GM18907 (cell line): Measurements from ENCODE around the gene PARP14.
"Not testable (repeated sequence)": the region's sequence is repeated elsewhere in the genome, so short reads cannot be mapped to it uniquely, and the experiment has no call there.

Source experiments
- ATAC-seq: cut with Tn5 transposase; IDR thresholded peaks from one replicate; pipeline ENCODE4 v1.9.1; 2021; ENCODE audit warnings: mild to moderate bottlenecking, moderate library complexity; ENCODE audit not compliant: unreplicated experiment

Gene PARP14

DNA sequence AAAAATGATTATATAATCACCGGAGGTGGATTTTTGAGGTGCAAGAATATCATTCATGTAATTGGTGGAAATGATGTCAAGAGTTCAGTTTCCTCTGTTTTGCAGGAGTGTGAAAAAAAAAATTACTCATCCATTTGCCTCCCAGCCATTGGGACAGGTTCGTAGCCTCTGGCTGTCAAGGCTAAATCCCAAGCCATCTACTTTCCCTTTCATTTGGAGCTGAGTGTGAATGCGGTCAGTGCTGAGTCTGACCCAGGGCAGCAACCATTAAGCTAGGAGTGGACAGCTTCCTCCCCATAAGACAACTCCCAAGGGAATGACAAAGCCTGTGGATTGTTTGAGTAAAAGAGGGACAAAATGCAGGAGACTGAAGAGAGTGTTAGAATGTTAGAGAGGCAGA, 33.6 kb downstream of the PARP14 start:
- ATAC-seq, result no peak

DNA sequence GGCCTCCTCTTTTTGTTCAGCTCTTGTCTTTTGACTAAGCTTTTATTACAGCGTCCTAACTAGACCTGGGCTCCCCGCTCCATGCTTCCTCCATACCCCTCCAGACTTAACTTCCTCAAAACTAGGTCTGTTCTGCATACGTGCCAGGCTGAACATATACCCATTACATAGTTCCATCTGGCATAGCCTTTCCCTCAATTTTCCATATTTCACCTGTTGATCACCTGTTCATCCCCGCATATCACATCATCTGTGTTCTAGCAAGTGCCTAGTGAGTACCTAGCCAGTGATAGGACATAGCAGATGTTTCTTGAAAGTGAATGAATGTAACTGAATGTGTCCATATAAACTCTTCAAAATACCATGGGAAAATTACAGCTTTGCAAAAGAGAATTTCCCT, 36.0 kb downstream of the PARP14 start:
- no peak for ATAC-seq

DNA sequence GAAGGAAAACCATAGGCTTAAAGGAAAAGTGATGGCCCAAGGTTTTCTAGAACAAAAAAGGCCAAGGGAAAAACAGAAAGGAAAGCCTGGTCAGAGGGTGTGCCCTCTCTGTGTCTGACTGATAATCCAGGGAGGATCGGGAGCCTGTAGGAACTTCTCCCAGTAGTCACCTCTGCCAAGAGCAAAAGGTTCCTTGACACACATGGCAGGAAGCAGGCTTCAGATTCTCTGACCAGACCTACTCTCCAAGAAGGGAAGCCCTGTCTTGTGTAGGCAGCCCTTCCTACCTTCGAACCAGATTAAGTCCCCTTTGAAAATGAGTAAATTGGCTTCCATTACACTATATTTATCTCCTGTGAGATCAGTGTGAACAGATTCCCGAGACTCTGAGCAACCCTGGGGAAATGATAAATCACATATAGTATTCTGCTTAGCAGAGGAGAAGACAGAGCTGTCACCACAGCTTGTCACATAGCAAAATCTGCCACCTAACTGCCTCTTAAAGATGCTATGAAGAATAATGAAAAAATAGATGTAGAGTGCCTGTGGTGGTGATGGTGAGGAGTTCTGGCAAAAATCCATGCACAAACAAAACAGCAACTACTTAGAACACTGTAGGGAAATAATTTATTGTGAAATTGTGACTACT, 38.8 kb downstream of the PARP14 start:
- no peak for ATAC-seq

DNA sequence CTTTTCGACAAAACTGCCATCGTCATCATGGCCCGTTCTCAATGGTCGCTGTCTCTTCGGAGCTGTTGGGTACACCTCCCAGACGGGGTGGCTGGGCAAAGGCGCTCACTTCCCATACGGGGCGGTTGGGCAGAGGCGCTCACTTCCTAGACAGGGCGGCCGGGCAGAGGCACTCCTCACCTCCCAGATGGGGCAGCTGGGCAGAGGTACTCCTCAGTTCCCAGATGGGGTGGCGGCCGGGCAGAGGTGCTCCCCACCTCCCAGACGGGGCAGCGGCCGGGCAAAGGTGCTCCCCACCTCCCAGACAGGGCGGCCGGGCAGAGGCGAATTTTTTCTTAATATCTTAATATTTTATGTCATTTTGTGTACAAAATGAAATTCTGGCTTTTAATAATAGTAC, 44.5 kb downstream of the PARP14 start:
- no peak for ATAC-seq

DNA sequence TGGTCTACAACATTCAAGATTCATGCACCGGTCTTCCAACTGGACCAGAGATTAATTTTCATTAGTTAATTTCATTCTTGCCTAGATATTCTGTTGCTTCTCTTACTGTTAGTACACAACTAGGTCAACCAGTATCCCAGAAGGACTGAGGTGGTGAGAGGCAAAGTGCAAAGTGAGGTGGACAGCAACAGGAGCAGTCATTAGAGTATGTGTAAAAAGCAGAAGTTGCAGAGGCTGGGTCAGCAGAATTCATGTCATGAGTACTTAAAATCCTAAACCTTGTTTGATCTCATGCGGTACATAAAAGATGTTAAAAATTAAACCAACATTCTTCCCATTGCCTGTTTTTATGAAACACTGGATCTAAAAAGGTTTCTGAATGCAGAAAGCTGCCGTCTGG, 46.7 kb downstream of the PARP14 start:
- ATAC-seq, result no peak

DNA sequence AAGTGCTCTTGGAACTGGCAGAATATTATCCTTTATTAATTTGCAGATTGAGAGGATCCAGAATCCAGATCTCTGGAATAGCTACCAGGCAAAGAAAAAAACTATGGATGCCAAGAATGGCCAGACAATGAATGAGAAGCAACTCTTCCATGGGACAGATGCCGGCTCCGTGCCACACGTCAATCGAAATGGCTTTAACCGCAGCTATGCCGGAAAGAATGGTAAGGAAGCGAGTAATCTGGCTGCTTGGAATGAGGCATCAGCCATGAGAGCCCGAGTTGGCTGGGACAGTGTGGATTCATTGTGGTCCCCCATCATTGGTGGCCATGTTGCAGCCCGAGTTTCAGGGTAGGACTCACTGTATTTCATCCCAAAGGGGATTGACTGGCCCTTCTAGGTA, 47.1 kb downstream of the PARP14 start:
- no peak for ATAC-seq

DNA sequence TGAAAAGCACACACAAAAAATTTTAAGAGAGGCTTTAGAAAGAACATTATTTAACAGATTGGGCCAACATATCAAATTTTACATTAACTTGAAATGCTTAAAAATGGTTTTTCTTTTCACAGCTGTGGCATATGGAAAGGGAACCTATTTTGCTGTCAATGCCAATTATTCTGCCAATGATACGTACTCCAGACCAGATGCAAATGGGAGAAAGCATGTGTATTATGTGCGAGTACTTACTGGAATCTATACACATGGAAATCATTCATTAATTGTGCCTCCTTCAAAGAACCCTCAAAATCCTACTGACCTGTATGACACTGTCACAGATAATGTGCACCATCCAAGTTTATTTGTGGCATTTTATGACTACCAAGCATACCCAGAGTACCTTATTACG, 47.5 kb downstream of the PARP14 start:
- no peak for ATAC-seq

DNA sequence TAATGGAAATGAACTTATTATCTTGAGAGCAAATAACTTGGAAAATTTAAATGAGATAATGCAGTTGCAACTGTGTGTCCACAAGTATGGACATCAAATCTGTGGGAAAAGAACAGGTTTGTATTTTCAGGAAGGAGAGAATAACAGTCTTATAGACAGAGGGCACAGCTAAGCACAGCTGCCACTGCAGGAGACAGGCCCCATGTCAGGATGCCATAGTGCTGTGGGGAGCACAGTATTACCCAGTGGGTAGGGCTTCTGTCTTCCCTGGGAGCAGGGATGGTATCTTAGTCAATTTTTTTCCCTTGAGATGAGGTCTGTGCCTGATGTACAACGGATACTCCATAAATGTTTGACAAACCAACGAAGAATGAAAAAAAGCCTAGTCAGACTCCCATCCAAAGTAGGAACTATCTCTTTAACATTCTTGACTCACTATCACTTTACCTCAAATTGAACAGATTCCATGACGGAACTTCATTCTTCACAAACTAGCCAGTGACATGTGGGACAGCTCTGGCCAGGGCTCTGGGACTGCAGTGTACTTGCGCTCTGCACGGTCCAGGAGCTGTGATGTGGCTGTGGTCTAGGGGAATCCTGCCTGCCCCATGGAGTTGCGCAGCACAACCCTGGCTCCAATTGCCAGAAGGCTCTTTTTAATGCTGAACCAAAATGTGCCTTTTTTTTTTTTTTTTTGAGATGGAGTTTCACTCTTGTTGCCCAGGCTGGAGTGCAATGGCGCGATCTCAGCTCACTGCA, 48.3 kb downstream of the PARP14 start:
- no peak for ATAC-seq

DNA sequence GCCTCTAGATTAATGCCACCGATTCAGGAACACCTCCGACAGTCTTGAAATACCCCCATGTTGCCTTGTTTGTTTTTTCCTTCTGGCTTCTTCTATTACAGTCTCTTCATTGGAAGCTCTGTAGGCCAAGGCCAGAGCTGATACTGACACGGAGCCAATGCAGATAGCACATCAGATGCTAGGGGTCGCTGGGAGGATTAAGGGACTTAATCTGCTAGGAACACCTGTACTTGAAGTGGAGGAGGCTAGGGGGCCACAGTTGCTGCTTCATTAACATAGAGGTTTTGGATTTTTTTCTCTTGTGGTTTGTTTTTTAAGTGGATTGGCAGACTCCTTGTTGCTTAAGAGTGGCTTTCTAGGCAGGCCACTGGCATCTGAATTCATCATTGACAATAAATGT, 49.6 kb downstream of the PARP14 start:
- no peak for ATAC-seq

DNA sequence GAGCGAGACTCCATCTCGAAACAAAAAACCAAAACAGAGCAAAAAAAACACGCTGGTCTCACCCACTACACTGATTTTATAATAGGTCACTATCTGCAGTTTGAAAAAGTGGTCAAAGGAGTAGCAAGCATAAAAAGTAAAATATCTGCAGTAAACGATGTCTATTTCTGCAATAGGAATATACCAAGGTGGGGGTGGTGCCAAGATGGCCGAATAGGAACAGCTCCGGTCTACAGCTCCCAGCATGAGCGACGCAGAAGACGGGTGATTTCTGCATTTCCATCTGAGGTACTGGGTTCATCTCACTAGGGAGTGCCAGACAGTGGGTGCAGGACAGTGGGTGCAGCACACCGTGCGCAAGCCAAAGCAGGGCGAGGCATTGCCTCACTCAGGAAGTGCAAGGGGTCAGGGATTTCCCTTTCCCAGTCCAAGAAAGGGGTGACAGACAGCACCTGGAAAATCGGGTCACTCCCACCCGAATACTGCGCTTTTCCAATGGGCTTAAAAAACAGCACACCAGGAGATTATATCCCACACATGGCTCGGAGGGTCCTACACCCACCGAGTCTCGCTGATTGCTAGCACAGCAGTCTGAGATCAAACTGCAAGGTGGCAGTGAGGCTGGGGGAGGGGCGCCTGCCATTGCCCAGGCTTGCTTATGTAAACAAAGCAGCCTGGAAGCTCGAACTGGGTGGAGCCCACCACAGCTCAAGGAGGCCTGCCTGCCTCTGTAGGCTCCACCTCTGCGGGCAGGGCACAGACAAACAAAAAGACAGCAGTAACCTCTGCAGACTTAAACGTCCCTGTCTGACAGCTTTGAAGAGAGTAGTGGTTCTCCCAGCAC, 52.3 kb downstream of the PARP14 start:
- not testable (repeated sequence) for ATAC-seq

DNA sequence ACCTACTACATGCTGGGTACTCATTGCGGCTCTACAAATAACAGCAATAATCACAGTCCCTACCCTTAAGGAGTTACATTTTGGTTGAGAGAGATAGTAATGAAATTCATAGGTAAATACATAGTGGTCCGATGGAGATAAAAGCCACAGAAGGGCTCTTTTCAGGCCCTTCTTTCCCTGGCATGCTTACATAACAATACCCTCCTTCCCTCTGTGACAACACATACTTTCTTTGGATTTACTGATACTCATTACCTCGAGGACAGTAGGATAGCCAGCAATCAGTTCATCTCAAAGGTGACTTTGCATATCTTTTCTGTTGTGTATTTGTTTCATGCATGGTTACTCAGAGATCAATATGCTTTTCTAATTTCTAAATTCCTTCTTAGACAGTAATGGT, 58.5 kb downstream of the PARP14 start:
- ATAC-seq, result no peak

DNA sequence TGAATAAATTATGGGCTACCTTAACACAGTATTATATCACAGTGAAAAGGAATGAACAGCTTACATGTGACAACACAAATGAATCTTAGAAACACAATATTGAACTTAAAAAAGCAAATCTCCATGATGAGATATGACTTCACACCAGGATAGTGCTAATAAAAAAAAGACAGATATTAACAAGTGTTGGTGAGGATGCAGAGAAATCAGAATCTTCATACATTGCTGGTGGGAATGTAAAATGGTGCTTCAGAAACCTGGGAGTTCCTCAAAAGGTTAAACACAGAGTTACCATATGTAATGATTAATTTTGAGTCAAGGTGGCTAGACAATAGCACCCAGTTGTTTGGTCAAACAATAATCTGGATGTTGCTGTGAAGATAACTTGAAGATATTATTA, 61.6 kb downstream of the PARP14 start:
- no peak for ATAC-seq

DNA sequence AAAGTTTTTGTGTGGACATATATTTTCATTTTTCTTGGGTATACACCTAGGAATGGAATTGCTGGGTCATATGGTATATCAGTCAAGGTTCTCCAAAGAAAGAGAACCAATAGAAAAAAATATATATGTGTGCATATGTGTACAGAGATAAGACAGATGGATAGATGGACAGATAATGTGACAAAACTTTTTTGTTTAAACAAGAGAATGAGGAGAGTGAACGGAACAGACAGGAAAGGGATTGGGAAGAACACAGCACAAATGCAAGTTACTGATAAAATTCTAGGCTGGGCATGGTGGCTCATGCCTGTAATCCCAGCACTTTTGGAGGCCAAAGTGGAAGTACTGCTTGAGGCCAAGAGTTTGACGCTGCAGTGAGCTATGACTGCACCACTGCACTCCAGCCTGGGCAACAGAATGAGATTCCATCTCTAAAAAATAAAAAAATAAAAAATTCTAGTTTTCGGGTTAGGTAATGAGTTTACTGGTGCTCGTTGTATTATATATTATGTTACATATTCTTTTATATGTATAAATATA, 63.0 kb downstream of the PARP14 start:
- ATAC-seq, result no peak

DNA sequence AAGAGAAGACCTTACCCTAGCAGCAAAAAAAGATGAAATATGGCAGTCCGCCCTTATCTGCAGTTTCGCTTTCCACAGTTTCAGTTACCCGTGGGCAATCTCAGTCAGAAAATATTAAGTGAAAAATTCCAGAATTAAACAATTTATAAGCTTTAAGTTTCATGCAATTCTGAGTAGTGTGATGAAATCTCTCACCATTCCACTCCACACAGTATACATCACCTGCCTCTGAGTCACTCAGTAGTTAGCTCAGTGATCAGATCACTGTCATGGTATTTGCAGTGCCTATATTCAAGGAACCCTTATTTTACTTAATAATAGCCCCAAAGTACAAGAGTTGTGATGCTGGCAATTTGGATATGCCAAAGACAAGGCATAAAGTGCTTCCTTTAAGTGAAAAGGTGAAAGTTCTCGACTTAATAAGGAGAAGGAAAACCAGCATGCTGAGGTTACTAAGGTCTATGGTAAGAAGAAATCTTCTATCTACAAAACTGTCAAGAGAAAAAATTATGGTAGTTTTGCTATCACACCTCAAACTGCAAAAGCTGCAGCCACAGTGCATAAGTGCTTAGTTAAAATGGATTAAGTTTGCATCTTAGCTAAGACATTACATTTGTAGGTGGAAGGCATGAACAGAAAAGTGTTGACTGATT, 64.9 kb downstream of the PARP14 start:
- ATAC-seq, result no peak

DNA sequence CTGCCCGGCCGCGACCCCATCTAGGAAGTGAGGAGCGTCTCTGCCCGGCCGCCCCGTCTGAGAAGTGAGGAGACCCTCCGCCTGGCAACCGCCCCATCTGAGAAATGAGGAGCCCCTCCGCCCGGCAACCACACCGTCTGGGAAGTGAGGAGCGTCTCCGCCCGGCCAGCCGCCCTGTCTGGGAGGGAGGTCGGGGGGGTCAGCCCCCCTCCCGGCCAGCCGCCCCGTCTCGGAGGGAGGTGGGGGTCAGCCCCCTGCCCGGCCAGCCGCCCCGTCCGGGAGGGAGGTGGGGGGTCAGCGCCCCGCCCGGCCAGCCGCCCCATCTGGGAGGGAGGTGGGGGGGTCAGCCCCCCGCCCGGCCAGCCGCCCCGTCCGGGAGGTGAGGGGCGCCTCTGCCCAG, 66.7 kb downstream of the PARP14 start:
- ATAC-seq, result not testable (repeated sequence)

DNA sequence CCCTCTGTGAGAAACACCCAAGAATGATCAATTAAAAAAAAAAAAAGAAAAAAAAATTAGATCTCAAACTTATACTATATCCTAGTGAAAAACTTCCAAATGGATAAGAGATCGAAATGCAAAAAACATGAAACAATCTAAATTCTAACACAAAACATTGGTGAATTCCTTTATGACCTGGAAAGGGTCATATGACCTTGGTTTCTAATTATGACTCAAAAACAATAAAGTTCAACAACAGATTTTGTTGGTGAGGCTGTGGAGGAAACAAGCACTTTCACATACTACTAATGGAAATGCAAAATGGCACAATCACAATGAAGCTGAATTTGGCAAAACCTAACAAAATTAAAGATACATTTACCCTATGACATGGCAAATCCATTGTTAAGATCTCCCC, 67.7 kb downstream of the PARP14 start:
- no peak for ATAC-seq

DNA sequence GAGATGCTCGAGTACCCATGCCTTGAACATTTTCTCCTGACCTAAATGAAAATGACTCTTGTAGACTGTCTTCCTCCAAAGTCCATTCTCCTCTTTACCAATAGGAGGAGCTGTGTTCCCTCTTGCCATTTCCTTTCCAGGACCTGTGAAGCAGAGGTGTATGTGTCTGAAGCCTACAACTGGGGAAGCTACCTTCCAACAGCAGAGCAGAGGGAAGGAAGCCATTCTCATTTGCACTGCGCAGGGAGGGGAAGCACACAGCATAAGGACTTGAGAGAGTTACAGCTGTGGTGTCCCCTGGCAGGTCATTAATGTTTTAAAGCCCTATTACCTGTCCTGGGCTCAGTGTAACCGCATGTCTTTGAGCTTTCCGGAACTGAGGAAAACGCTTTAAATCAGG, 74.3 kb downstream of the PARP14 start:
- no peak for ATAC-seq

DNA sequence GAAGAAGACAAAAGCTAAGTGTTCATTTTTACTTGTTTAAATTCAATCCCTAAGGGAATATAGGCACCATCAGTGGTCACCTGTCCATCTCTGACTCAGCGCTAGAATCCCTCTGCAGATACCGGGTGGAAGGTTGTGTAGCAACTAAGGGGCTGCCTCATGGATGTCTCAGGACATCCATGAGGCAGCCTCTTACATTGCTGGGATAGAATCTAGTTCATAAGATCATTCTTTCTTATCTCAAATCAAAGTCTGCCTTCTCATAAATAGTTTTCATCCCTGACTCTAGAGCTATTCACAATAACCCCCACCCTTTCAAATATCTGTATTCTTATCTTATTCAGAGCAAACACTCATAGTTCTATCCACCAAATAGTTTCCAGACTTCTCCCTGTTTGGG, 74.9 kb downstream of the PARP14 start:
- ATAC-seq, result no peak

DNA sequence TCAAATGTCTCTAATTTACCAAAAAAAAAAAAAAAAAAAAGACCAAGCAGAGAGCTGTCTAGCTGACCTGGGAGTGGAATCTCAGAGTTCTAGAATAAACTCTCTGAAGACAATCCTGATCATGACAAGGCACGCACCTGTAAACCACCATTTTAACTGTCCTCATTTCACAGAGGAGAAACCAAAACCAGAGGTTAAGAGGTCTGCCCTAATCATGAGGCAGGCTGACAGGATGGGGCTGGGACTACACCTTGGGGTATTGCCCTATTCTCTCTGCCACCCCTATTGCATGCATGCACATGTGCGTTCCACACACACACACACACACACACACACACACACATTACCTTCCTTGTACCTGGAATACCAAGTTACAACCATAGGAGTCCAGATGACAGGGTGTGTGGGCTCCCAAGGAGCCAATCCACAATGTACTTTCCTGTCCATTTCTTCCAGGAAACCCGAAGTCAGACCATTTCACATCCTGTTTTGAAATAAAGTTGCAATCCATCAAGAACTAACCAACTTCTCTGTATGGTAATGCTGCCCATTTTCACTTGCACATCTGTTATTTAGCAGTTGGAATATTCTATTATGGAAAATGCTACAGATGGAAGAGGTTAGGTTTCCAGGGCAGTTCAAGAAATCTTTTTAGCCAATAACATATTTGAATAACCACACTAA, 78.4 kb downstream of the PARP14 start:
- ATAC-seq, result no peak

DNA sequence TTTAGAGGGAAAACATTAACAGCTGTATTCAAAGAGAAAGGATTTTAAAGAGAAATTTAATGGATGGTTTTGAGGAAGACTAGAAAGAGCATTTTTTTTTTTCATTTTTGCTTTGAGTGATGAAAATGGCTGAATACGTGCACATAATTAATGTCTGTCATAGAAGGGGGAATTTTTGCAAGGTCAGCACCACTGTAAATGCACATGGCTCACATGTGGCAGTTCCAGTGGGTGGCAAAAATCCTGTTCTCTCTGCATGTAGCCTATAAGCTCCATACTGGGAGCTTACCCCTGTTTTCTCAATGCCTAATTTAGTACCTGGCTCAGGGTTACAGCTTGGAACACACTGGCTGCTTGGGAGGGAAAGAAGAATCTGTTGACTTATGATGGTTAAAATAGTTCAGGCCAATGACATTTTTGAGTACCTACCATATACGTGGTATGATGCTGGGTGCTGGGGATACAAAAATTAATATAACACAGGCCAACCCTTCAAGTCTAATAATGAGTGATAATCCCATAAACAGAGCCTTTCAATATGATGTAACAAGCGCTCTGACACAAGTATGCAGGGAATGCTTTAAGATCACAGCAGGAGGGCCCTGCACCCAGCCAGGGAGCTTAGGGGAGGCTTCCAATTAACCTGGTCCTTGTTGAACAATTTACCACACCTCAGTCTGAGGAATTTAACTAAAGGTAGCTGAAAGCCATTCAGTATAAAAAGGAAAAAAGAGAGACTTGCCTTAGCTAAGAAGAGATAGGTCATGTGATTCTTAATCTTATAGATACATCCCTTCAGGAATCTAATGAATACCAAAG, 80.0 kb downstream of the PARP14 start:
- ATAC-seq, result no peak
